HG03575 (cell line): ENCODE results near the gene CCDC182.

Experiments used
- ATAC-seq: cut with Tn5 transposase; IDR thresholded peaks from one replicate; pipeline ENCODE4 v1.9.1; 2021; ENCODE audit not compliant: unreplicated experiment, insufficient number of reproducible peaks, low FRiP score; ENCODE audit errors: extremely low read depth

CCDC182 gene

GRCh38 chr17:57745242-57745641 is at the start of gene CCDC182:
TSS of gene CCDC182 (minus strand) at chr17:57745299. CDS start at chr17:57745272, 27 bp downstream.
- ATAC-seq, result no peak

GRCh38 chr17:57794841-57795240 is 49.7 kb upstream of the CCDC182 start:
- no peak for ATAC-seq

- no peak for ATAC-seq
These were observed 43.6 kb upstream of the CCDC182 start for GRCh38 chr17:57788725-57789124.

GRCh38 chr17:57785022-57785421 is 39.9 kb upstream of the CCDC182 start:
- ATAC-seq, result no peak

GRCh38 chr17:57784226-57784895 is 39.3 kb upstream of the CCDC182 start:
- no peak for ATAC-seq

GRCh38 chr17:57783338-57783742 is 38.2 kb upstream of the CCDC182 start:
- no peak for ATAC-seq

GRCh38 chr17:57782647-57783337 is 37.7 kb upstream of the CCDC182 start:
- no peak for ATAC-seq

GRCh38 chr17:57782062-57782490 is 37.0 kb upstream of the CCDC182 start:
- no peak for ATAC-seq

- no peak for ATAC-seq
These were observed 36.4 kb upstream of the CCDC182 start for GRCh38 chr17:57781386-57782061.

- ATAC-seq, result no peak
These were observed 34.6 kb upstream of the CCDC182 start for GRCh38 chr17:57779706-57780105.

- no peak for ATAC-seq
These were observed 33.2 kb upstream of the CCDC182 start for GRCh38 chr17:57778306-57778705.

- ATAC-seq, result no peak
These were observed 31.3 kb upstream of the CCDC182 start for GRCh38 chr17:57776366-57776765.

GRCh38 chr17:57774872-57775271 is 29.8 kb upstream of the CCDC182 start:
- no peak for ATAC-seq

GRCh38 chr17:57773557-57773956 is 28.5 kb upstream of the CCDC182 start:
- ATAC-seq, result no peak

GRCh38 chr17:57772774-57773173 is 27.7 kb upstream of the CCDC182 start:
- no peak for ATAC-seq

- no peak for ATAC-seq
These were observed 22.5 kb upstream of the CCDC182 start for GRCh38 chr17:57767561-57767960.

GRCh38 chr17:57766318-57766943 is 21.3 kb upstream of the CCDC182 start:
- ATAC-seq, result no peak

GRCh38 chr17:57762452-57763395 is 17.6 kb upstream of the CCDC182 start:
- ATAC-seq, result no peak

- ATAC-seq, result no peak
These were observed 16.8 kb upstream of the CCDC182 start for GRCh38 chr17:57761887-57762286.
